Common myeloid progenitor, CD34-positive (primary cell): ENCODE results near the gene MTHFSD.

ENCODE experiments used
- CTCF ChIA-PET: fragments of 350-600 bp; sonication (Branson Sonifier 250); formaldehyde crosslinking; loops from one replicate; lab custom pipeline; 2021; ENCODE audit warnings: antibody characterized with exemption; lab: Charles Lee
- POLR2A ChIA-PET: fragments of 350-600 bp; sonication (Branson Sonifier 250); formaldehyde crosslinking; loops from one replicate; lab custom pipeline; 2021; ENCODE audit warnings: antibody characterized with exemption; lab: Charles Lee
- DNase-seq, 3 donors: peaks; one replicate each; pipeline versions ENCODE4 v3.0.0 to v3.0.0-alpha.2; 2013
- H3K27ac ChIP-seq, 2 experiments: 1 replicate in 1 of 2; 2 replicates in 1 of 2; pipeline ENCODE4 v1.7.0; 2013; ENCODE audit warnings: inconsistent platforms in 2 of 2, low read length in 2 of 2, mild to moderate bottlenecking in 2 of 2, low read depth in 1 of 2, moderate library complexity in 1 of 2; ENCODE audit not compliant: severe bottlenecking in 2 of 2, insufficient read depth in 1 of 2, poor library complexity in 1 of 2
- H3K27me3 ChIP-seq, 5 experiments: replicated peaks in 2 of 5; 1 replicate in 3 of 5; 2 replicates in 2 of 5; pipeline versions ENCODE4 v1.6.1 to v1.7.0; 2013; ENCODE audit warnings: low read length in 4 of 5, mild to moderate bottlenecking in 2 of 5, moderate library complexity in 2 of 5, inconsistent platforms in 1 of 5; ENCODE audit not compliant: insufficient read depth in 5 of 5, control insufficient read depth in 4 of 5
- H3K36me3 ChIP-seq, 4 experiments: 1 replicate in 2 of 4; 2 replicates in 2 of 4; pipeline versions ENCODE4 v1.6.1 to v1.7.0; 2013; ENCODE audit warnings: low read length in 3 of 4, control low read depth in 1 of 4, mild to moderate bottlenecking in 1 of 4; ENCODE audit not compliant: control insufficient read depth in 4 of 4, insufficient read depth in 4 of 4
- H3K4me1 ChIP-seq, 4 experiments: 1 replicate in 3 of 4; 2 replicates in 1 of 4; pipeline versions ENCODE4 v1.6.1 to v1.7.1; 2013; ENCODE audit warnings: low read length in 3 of 4, mild to moderate bottlenecking in 3 of 4, control low read depth in 1 of 4, inconsistent platforms in 1 of 4, moderate library complexity in 1 of 4; ENCODE audit not compliant: control insufficient read depth in 4 of 4, insufficient read depth in 4 of 4; ENCODE audit errors: control extremely low read depth in 1 of 4
- H3K4me3 ChIP-seq, 7 experiments: 1 replicate in 4 of 7; 2 replicates in 3 of 7; pipeline versions ENCODE4 v1.5.1 to v1.7.0; 2013; ENCODE audit warnings: mild to moderate bottlenecking in 7 of 7, low read length in 6 of 7, moderate library complexity in 6 of 7, inconsistent platforms in 2 of 7, low read depth in 2 of 7, control low read depth in 1 of 7; ENCODE audit not compliant: insufficient read depth in 4 of 7, control insufficient read depth in 1 of 7; ENCODE audit errors: extremely low read depth in 1 of 7
- H3K9me3 ChIP-seq, 5 experiments: 1 replicate in 4 of 5; 2 replicates in 1 of 5; pipeline versions ENCODE4 v1.6.1 to v1.7.1; 2013; ENCODE audit warnings: low read length in 4 of 5, mild to moderate bottlenecking in 2 of 5, inconsistent platforms in 1 of 5, low read depth in 1 of 5, moderate library complexity in 1 of 5; ENCODE audit not compliant: control insufficient read depth in 4 of 5, insufficient read depth in 2 of 5; ENCODE audit errors: control extremely low read depth in 1 of 5
- WGBS: methylation state at CpG from one replicate; pipeline ENCODE4 v1.1.5; 2013; ENCODE audit not compliant: insufficient coverage; 5-methylcytosine and 5-hydroxymethylcytosine counted together

Gene MTHFSD

GRCh38 chr16:86555704-86556075, 655 bp upstream of the MTHFSD start:
- peaks cover 0 to 18% (median 9%) of the 10 kb centered on the region in 5 experiments for H3K27me3 ChIP-seq
- H3K27ac ChIP-seq = peak overlapping the region in 1 of 2 experiments; percentile 95
- CTCF ChIA-PET = no interaction called here
- H3K4me1 ChIP-seq = peaks cover 3 to 16% (median 13%) of the 10 kb centered on the region in 4 experiments
- no peaks in the 10 kb centered on the region for H3K9me3 ChIP-seq
- no peak for DNase-seq
- peaks cover 0 to 13% (median 7%) of the 10 kb centered on the region in 4 experiments for H3K36me3 ChIP-seq
- POLR2A ChIA-PET = interaction anchor here (0.7 kb wide), 1 partner anchor 510 kb away, joined by 3 read pairs; no protein-coding TSS in a partner anchor
- peak overlapping the region; percentile 85 to 99 (median 95) for H3K4me3 ChIP-seq
- WGBS = 55% methylated on average over 13 of the region's 17 CpGs

GRCh38 chr16:86554599-86554916, 477 bp downstream of the MTHFSD start:
- H3K36me3 ChIP-seq = peaks cover 0 to 21% (median 16%) of the 10 kb centered on the region in 4 experiments
- DNase-seq = no peak
- H3K27ac ChIP-seq = peak overlapping the region; percentile 88 to 95
- 7% methylated on average over 10 of the region's 10 CpGs for WGBS
- POLR2A ChIA-PET = no interaction called here
- peaks cover 3 to 16% (median 13%) of the 10 kb centered on the region in 4 experiments for H3K4me1 ChIP-seq
- H3K4me3 ChIP-seq = peak overlapping the region; percentile 85 to 99 (median 95)
- H3K27me3 ChIP-seq = peaks cover 0 to 16% (median 9%) of the 10 kb centered on the region in 5 experiments
- CTCF ChIA-PET = no interaction called here
- H3K9me3 ChIP-seq = no peaks in the 10 kb centered on the region

GRCh38 chr16:86553356-86553755, 1.7 kb downstream of the MTHFSD start:
- no peak overlapping the region for H3K27ac ChIP-seq

GRCh38 chr16:86550281-86550680, 4.8 kb downstream of the MTHFSD start:
- CTCF ChIA-PET = interaction anchor here (1.1 kb wide), 1 partner anchor 513 kb away, joined by 5 read pairs; no protein-coding TSS in a partner anchor
- H3K4me1 ChIP-seq = peaks cover 3 to 11% (median 8%) of the 10 kb centered on the region in 4 experiments

More at GRCh38 chr16:86553356-86553755, 1.7 kb downstream of the MTHFSD start:
- H3K4me3 ChIP-seq = no peak overlapping the region
- H3K4me1 ChIP-seq = peaks cover 3 to 16% (median 13%) of the 10 kb centered on the region in 4 experiments
- peaks cover 0 to 22% (median 18%) of the 10 kb centered on the region in 4 experiments for H3K36me3 ChIP-seq
- DNase-seq = no peak
- H3K27me3 ChIP-seq = peaks cover 0 to 14% (median 7%) of the 10 kb centered on the region in 5 experiments
- WGBS = 98% methylated on average over 8 of the region's 22 CpGs
- ChIA-PET CTCF (interaction anchor here (1.0 to 1.1 kb wide), 2 partner anchors 10 to 726 kb away, joined by 3 to 4 read pairs; no protein-coding TSS in a partner anchor), POLR2A (no interaction called here)
- no peaks in the 10 kb centered on the region for H3K9me3 ChIP-seq

GRCh38 chr16:86549893-86550190, 5.2 kb downstream of the MTHFSD start:
- ChIA-PET POLR2A (no interaction called here), CTCF (interaction anchor here (1.1 kb wide), 1 partner anchor 514 kb away, joined by 5 read pairs; no protein-coding TSS in a partner anchor)
- Histone ChIP-seq H3K4me3 (no peak overlapping the region), H3K9me3 (no peaks in the 10 kb centered on the region), H3K27ac (no peak overlapping the region), H3K36me3 (peaks cover 7 to 53% (median 36%) of the 10 kb centered on the region in 4 experiments), H3K27me3 (no peaks in the 10 kb centered on the region), H3K4me1 (peaks cover 3 to 9% (median 7%) of the 10 kb centered on the region in 4 experiments)
- 97% methylated on average over 7 of the region's 7 CpGs for WGBS
- no peak for DNase-seq

More at GRCh38 chr16:86550281-86550680, 4.8 kb downstream of the MTHFSD start:
- no peak for DNase-seq
- Histone ChIP-seq H3K36me3 (peaks cover 7 to 49% (median 35%) of the 10 kb centered on the region in 4 experiments), H3K27me3 (no peaks in the 10 kb centered on the region), H3K27ac (no peak overlapping the region), H3K9me3 (no peaks in the 10 kb centered on the region), H3K4me3 (no peak overlapping the region)
- WGBS = 86% methylated on average over 5 of the region's 5 CpGs
- POLR2A ChIA-PET = no interaction called here

GRCh38 chr16:86549076-86549892, 5.8 kb downstream of the MTHFSD start:
- Histone ChIP-seq H3K9me3 (no peaks in the 10 kb centered on the region), H3K4me3 (no peak overlapping the region), H3K36me3 (peaks cover 7 to 56% (median 37%) of the 10 kb centered on the region in 4 experiments), H3K27ac (no peak overlapping the region), H3K4me1 (peaks cover under 1 to 4% (median 3%) of the 10 kb centered on the region in 4 experiments), H3K27me3 (no peaks in the 10 kb centered on the region)
- 86% methylated on average over 7 of the region's 8 CpGs for WGBS
- no peak for DNase-seq
- ChIA-PET CTCF (interaction anchor here (1.1 kb wide), 1 partner anchor 514 kb away, joined by 5 read pairs; no protein-coding TSS in a partner anchor), POLR2A (no interaction called here)

- Histone ChIP-seq H3K4me3 (no peak overlapping the region), H3K9me3 (no peaks in the 10 kb centered on the region), H3K27me3 (no peaks in the 10 kb centered on the region), H3K4me1 (no peaks in the 10 kb centered on the region), H3K27ac (no peak overlapping the region), H3K36me3 (peaks cover 7 to 62% (median 40%) of the 10 kb centered on the region in 4 experiments)
- ChIA-PET POLR2A (interaction anchor here (0.5 kb wide), 1 partner anchor 11 kb away, joined by 5 read pairs; no protein-coding TSS in a partner anchor), CTCF (interaction anchor here (1.3 kb wide), 1 partner anchor 17 kb away, joined by 3 read pairs; no protein-coding TSS in a partner anchor)
- WGBS = 98% methylated on average over 9 of the region's 11 CpGs
- no peak for DNase-seq
Observed at GRCh38 chr16:86547286-86547685, 7.7 kb downstream of the MTHFSD start.
